RWPE2 (cell line): ENCODE data around the gene SLC16A10.
"Not testable (repeated sequence)": the region's sequence is repeated elsewhere in the genome, so short reads cannot be mapped to it uniquely, and the experiment has no call there.

ENCODE experiments used
- ATAC-seq: fragments of 200-7000 bp; cut with Tn5 transposase; 3 replicates; pipeline ENCODE4 v1.9.1; 2021; ENCODE audit warnings: low read depth
- DNase-seq: peaks from one replicate; pipeline ENCODE4 v3.0.0-alpha.2; 2020; ENCODE audit warnings: low spot score
- H3K27ac ChIP-seq: fragments of 450-650 bp; 2 replicates; pipeline ENCODE4 v1.5.1; 2017; ENCODE audit warnings: mild to moderate bottlenecking; ENCODE audit not compliant: poor library complexity, severe bottlenecking
- H3K27me3 ChIP-seq: fragments of 250-450 bp; sonication (Bioruptor Pico); 2 replicates; pipeline ENCODE4 v1.5.1; 2021; ENCODE audit warnings: mild to moderate bottlenecking, moderate library complexity; ENCODE audit not compliant: insufficient read depth, poor library complexity, severe bottlenecking
- H3K36me3 ChIP-seq: fragments of 250-450 bp; sonication (Bioruptor Pico); 2 replicates; pipeline ENCODE4 v1.5.1; 2020; ENCODE audit warnings: low read depth, mild to moderate bottlenecking, moderate library complexity
- H3K4me1 ChIP-seq: fragments of 250-450 bp; sonication (Bioruptor Pico); 2 replicates; pipeline ENCODE4 v1.5.1; 2021; ENCODE audit warnings: mild to moderate bottlenecking, moderate library complexity; ENCODE audit not compliant: insufficient read depth, poor library complexity, severe bottlenecking
- H3K4me3 ChIP-seq: fragments of 250-450 bp; sonication (Bioruptor Pico); 2 replicates; pipeline ENCODE4 v1.5.1; 2021; ENCODE audit warnings: mild to moderate bottlenecking, moderate library complexity; ENCODE audit not compliant: severe bottlenecking
- H3K9me3 ChIP-seq: fragments of 250-450 bp; sonication (Bioruptor Pico); 2 replicates; pipeline ENCODE4 v1.5.1; 2021; ENCODE audit warnings: mild to moderate bottlenecking, moderate library complexity; ENCODE audit not compliant: severe bottlenecking
- TF ChIP-seq, protein P1 (sequence below): fragments of 450-650 bp; IDR thresholded peaks from one replicate; pipeline ENCODE4 v1.5.1; 2017; ENCODE audit warnings: mild to moderate bottlenecking, moderate library complexity; ENCODE audit not compliant: poor library complexity, severe bottlenecking

SLC16A10 gene

DNA sequence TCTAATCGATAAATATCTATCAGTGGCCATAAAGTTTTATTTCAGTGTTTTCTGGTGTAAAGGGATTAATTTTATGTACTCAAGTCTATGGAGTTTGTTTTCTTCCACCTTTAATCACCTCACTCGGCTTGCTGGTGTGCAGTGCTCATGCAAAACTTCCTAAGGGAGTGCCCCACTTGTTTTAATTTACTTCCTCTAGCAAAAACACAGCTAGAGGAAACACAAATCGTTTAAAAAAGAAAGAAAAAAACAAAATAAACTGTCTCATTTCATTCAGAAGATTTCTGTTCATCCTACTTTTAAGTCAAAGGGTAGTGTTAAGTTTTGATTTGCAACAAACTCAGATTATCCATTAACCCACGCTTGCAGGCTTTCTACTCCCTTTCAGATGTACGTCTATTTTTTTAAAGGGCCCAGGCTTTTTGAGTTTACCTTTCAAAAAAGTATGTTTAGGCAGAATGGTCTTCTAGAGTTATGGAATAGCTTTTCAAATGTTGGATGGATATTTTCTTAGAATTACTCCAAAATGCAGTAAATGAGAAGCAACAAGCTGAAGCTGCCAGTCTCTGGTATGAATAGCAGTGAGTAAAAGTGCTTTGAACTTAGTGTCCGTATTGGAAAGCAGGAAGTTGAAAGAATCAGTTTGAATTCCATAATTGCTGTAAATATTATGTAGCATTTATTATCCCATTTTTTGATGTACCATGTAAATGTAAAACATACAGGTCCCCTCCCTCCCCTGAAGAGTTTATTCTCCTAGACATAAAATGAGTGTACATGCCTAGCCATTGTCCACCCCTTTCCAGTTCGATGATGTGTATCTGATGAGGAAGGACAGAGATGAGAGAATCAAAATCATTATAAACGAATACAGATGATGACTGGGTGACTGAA lies 113.3 kb downstream of the SLC16A10 start:
- no peaks in the 10 kb centered on the region for H3K4me1 ChIP-seq
- H3K9me3 ChIP-seq = no peaks in the 10 kb centered on the region
- H3K27ac ChIP-seq = no peak overlapping the region
- TF ChIP-seq, protein P1, sequence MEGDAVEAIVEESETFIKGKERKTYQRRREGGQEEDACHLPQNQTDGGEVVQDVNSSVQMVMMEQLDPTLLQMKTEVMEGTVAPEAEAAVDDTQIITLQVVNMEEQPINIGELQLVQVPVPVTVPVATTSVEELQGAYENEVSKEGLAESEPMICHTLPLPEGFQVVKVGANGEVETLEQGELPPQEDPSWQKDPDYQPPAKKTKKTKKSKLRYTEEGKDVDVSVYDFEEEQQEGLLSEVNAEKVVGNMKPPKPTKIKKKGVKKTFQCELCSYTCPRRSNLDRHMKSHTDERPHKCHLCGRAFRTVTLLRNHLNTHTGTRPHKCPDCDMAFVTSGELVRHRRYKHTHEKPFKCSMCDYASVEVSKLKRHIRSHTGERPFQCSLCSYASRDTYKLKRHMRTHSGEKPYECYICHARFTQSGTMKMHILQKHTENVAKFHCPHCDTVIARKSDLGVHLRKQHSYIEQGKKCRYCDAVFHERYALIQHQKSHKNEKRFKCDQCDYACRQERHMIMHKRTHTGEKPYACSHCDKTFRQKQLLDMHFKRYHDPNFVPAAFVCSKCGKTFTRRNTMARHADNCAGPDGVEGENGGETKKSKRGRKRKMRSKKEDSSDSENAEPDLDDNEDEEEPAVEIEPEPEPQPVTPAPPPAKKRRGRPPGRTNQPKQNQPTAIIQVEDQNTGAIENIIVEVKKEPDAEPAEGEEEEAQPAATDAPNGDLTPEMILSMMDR = no peak
- no peak for DNase-seq
- H3K27me3 ChIP-seq = no peaks in the 10 kb centered on the region
- no peaks in the 10 kb centered on the region for H3K36me3 ChIP-seq
- H3K4me3 ChIP-seq = no peak overlapping the region
- ATAC-seq = no peak

DNA sequence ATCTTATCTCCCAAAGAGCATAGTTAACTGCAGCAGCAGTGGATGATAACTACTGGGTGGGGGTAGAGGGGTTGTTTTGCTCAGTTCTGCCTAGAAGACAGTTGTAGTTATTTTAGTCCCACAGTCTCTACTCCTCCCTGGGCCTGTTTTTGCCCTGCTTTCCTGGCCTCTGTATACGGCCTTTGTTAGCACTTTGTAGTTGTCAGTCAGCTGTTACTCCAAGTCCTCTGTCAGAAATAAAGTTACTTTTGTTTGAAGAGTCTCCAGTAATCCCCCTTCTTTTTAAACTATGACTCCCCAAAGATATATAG lies 113.9 kb downstream of the SLC16A10 start:
- no peak for ATAC-seq
- Histone ChIP-seq H3K4me1 (no peaks in the 10 kb centered on the region), H3K36me3 (no peaks in the 10 kb centered on the region), H3K27ac (no peak overlapping the region), H3K27me3 (no peaks in the 10 kb centered on the region), H3K4me3 (no peak overlapping the region), H3K9me3 (no peaks in the 10 kb centered on the region)
- DNase-seq = no peak
- TF ChIP-seq, protein P1 = no peak

DNA sequence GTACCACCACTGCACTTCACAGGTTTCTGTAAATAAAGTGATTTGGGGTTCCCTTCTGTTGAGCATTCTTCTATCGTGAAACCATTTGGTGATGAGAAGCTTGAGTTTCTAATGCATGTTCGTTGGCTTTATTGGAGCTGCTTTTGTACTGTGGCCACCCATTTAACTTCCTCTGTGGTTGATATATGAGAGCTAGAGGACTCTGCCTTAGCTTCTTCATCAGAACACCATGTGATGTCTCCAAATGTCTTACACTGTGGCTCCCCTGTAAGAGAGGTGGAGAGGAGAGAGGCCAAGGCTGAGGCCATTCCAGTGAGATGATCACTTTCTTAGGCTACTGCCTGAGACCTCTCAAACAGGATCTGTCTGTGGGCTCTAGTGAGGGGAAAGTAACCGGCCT lies 114.5 kb downstream of the SLC16A10 start:
- Histone ChIP-seq H3K9me3 (no peaks in the 10 kb centered on the region), H3K27me3 (no peaks in the 10 kb centered on the region), H3K27ac (no peak overlapping the region), H3K4me1 (no peaks in the 10 kb centered on the region), H3K4me3 (no peak overlapping the region), H3K36me3 (no peaks in the 10 kb centered on the region)
- TF ChIP-seq, protein P1 = no peak
- no peak for ATAC-seq
- DNase-seq = no peak

DNA sequence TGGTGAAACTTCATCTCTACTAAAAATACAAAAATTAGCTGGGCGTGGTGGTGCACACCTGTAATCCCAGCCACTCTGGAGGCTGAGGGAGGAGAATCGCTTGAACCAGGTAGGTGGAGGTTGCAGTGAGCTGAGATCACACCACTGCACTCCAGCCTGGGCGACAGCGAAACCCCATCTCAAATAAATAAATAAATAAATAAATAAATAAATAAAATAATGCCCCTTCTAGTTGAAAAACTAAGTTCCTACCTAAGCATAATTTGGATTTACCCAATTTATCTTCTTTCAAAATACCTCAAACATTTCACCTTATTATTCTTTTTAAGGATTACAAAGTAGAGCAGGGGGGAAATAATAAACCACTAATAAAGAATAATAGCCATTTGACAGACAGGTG lies 116.2 kb downstream of the SLC16A10 start:
- not testable (repeated sequence) for DNase-seq, H3K4me1 ChIP-seq, H3K27ac ChIP-seq, H3K4me3 ChIP-seq, H3K9me3 ChIP-seq, ATAC-seq, H3K36me3 ChIP-seq, H3K27me3 ChIP-seq

DNA sequence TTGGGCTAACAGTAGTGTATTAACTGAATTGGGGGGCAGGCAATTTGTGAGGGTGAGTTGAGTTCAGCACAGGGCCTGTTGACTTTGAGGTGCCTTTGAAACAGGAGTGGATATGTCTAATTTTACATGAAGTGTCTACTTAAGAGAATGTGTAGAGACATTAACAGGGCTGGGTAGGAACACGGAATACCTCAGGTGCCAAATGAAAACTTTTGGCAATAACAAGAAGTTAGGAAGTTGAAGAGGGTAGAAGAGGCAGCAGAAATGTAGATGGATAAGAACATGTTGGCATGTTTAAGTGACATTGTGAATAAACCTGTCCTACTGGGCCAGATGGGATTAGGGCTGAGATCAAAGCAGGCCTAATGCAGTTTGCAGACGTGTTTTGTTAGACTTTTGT lies 117.0 kb downstream of the SLC16A10 start:
- H3K27me3 ChIP-seq = no peaks in the 10 kb centered on the region
- TF ChIP-seq, protein P1 = no peak

More for the DNA sequence above, 117.0 kb downstream of the SLC16A10 start:
- ATAC-seq = no peak
- Histone ChIP-seq H3K4me1 (no peaks in the 10 kb centered on the region), H3K36me3 (no peaks in the 10 kb centered on the region), H3K27ac (no peak overlapping the region), H3K4me3 (no peak overlapping the region), H3K9me3 (no peaks in the 10 kb centered on the region)
- no peak for DNase-seq
